ENCODE results near the gene TANK. TPM values are rescaled to one million over a fixed set of nuclear protein-coding genes. Genes with fewer than 3 reads are reported as not detected.

The TANK gene
- total and polyA plus RNA-seq, 2 of the 8 experiments (the other 6 are each of a cell fraction or from before 2014, with no cell fraction given), result 7.0 to 26.1 TPM

- ChIA-PET POLR2A (ENCODE audit: partially characterized antibody) (no interaction called here), CTCF (ENCODE audit: partially characterized antibody) (interaction anchor here (1.4 kb wide), 1 partner anchor 66 kb away, joined by 3 read pairs; no protein-coding TSS in a partner anchor)
- Histone ChIP-seq H3K4me1 (replicated peaks in 1 of 4; ENCODE audit: control insufficient read depth in 3 of 4, insufficient read depth in 4 of 4, low read length in 3 of 4) (peaks cover 0 to 5% (median 1%) of the 10 kb centered on the region in 4 experiments; a peak in 3 of 7 replicates), H3K27ac (ENCODE audit: low read depth, low read length) (no peak overlapping the region), H4K20me1 (replicated peaks in 1 of 2; ENCODE audit: control insufficient read depth in 1 of 2, insufficient read depth in 2 of 2, low read length in 2 of 2) (no peaks in the 10 kb centered on the region), H3K4me3 (ENCODE audit: extremely low read depth in 1 of 4, insufficient read depth in 2 of 4, low read depth in 3 of 4, low read length in 4 of 4) (no peak overlapping the region), H3K23ac (ENCODE audit: insufficient read length) (no peak overlapping the region), H4K5ac (ENCODE audit: insufficient read length, low read depth, low read length) (no peak overlapping the region), H2AFZ (ENCODE audit: low read length) (peak overlapping the region; percentile 48; the same call in 1 of the 2 replicates), H3K36me3 (ENCODE audit: control insufficient read depth in 2 of 4, insufficient read depth in 4 of 4, low read length in 3 of 4) (no peaks in the 10 kb centered on the region), H3K56ac (replicated peaks; ENCODE audit: insufficient read length, low read depth, low read length) (no peak overlapping the region), H2BK12ac (ENCODE audit: low read depth, low read length) (no peak overlapping the region; the same call in 1 of the 2 replicates), H2BK15ac (ENCODE audit: low read length) (no peak overlapping the region), H3K27me3 (replicated peaks in 1 of 4; ENCODE audit: control insufficient read depth in 3 of 4, extremely low read depth in 1 of 4, insufficient read depth in 3 of 4, low read length in 3 of 4) (no peaks in the 10 kb centered on the region), H2AK5ac (ENCODE audit: low read depth, low read length) (no peak overlapping the region), H2BK20ac (ENCODE audit: low read length) (no peak overlapping the region; the same call in 1 of the 2 replicates), H2BK120ac (replicated peaks; ENCODE audit: low read depth, low read length) (no peak overlapping the region), H3K4ac (replicated peaks; ENCODE audit: insufficient read length, low read depth, low read length) (no peak overlapping the region), H3K9ac (replicated peaks in 1 of 4; ENCODE audit: extremely low read depth in 1 of 4, low read depth in 3 of 4, low read length in 3 of 4) (no peak overlapping the region), H3K14ac (ENCODE audit: insufficient read length) (no peak overlapping the region), H4K8ac (ENCODE audit: extremely low read depth, insufficient read depth, low read length) (no peak overlapping the region), H3K18ac (ENCODE audit: extremely low read depth, low read length) (0 out of 2 replicates have a peak overlapping the region, but pooled peaks have one; percentile 4), H4K91ac (replicated peaks; ENCODE audit: insufficient read length, low read length) (no peak overlapping the region), H3K79me2 (ENCODE audit: control insufficient read depth in 1 of 2, insufficient read depth in 2 of 2, low read length in 2 of 2) (no peaks in the 10 kb centered on the region), H3K9me3 (ENCODE audit: insufficient read depth in 2 of 2, low read depth in 1 of 2, low read length in 1 of 2) (no peaks in the 10 kb centered on the region), H3K23me2 (ENCODE audit: low read depth, low read length) (no peaks in the 10 kb centered on the region), H3K79me1 (ENCODE audit: low read depth, low read length) (no peaks in the 10 kb centered on the region), H3K4me2 (ENCODE audit: insufficient read depth in 1 of 2, low read depth in 2 of 2, low read length in 2 of 2) (no peak overlapping the region), H2BK5ac (ENCODE audit: low read depth, low read length) (no peak overlapping the region)
- DNase-seq (ENCODE audit: low read depth in 1 of 2, low spot score in 2 of 2) (no peak), FAIRE-seq (no peak)
- WGBS, 2 experiments (ENCODE audit: extremely low coverage in 1 of 2, insufficient coverage in 1 of 2, insufficient read length in 1 of 2, insufficient replicate concordance in 2 of 2, low coverage in 1 of 2, low lambda C conversion rate in 2 of 2, missing lambda C conversion rate in 1 of 2), result 88% methylated on average over 2 of the region's 2 CpGs; no CpG with 5 or more reads in 1 of the 2 experiments
- TF ChIP-seq TAF1 (IDR thresholded peaks at IDR 0.05; ENCODE audit: low read depth, low read length) (no peak), NRF1 (IDR thresholded peaks at IDR 0.05; ENCODE audit: low read depth, low read length) (no peak), CBX5 (IDR thresholded peaks at IDR 0.05; ENCODE audit: low read depth, low read length) (no peak), EGR1 (IDR thresholded peaks at IDR 0.05; ENCODE audit: borderline replicate concordance, low read depth, low read length) (no peak), SP1 (IDR thresholded peaks at IDR 0.05; ENCODE audit: low read depth, low read length) (no peak), TAF7 (optimal IDR thresholded peaks at IDR 0.05; ENCODE audit: borderline replicate concordance, low read depth, low read length) (no peak)
These were observed 38.6 kb upstream of the TANK start for GRCh38 chr2:161121622-161122021.

Measured in H1 (cell line).